RWPE1 (cell line): Measurements from ENCODE around the gene HSF4.

Experiments used
- CTCF ChIA-PET: fragments of 350-600 bp; sonication (Branson Sonifier 250); formaldehyde crosslinking; extraction: SDS; loops from one replicate; lab custom pipeline; 2021; lab: Yijun Ruan, JAX
- POLR2A ChIA-PET: fragments of 400-600 bp; formaldehyde crosslinking; extraction: SDS; loops from one replicate; lab custom pipeline; 2020; ENCODE audit warnings: antibody characterized with exemption; ENCODE audit not compliant: low non-redundant PET; lab: Yijun Ruan, JAX
- DNase-seq: peaks from one replicate; pipeline ENCODE4 v3.0.0; 2012; ENCODE audit warnings: low spot score
- H3K27ac ChIP-seq: fragments of 450-650 bp; 2 replicates; pipeline ENCODE4 v1.5.1; 2017
- TF ChIP-seq, protein P1 (sequence below): fragments of 450-650 bp; conservative IDR thresholded peaks from 2 replicates; pipeline ENCODE4 v1.5.1; 2017; ENCODE audit warnings: low read depth, mild to moderate bottlenecking

Gene HSF4

DNA sequence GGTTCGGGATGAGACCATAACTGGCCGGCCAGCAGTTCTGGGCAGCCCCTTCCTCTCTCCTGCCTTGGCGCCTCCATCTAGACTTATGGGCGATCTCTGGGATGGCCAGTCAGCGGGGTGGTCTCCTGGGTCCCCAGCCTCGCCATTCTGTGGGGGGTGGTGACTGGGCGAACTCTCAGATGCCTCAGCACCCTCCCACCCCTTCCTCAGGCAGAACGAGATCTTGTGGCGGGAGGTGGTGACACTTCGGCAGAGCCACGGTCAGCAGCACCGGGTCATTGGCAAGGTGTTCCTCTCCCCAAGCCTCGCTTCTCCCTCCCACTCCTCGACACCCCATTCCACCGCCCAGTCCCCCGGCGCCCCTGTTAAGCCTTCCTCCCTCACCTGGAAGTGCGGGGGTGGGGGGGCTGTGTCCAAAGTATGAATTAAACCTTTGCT lies 1.6 kb downstream of the HSF4 start:
- no peak for DNase-seq
- CTCF ChIA-PET: interaction anchor here (0.7 kb wide), 1 partner anchor 1256 kb away, joined by 3 read pairs; no protein-coding TSS in a partner anchor
- peak overlapping the region; percentile 98 for H3K27ac ChIP-seq
- POLR2A ChIA-PET: no interaction called here
- TF ChIP-seq, protein P1, sequence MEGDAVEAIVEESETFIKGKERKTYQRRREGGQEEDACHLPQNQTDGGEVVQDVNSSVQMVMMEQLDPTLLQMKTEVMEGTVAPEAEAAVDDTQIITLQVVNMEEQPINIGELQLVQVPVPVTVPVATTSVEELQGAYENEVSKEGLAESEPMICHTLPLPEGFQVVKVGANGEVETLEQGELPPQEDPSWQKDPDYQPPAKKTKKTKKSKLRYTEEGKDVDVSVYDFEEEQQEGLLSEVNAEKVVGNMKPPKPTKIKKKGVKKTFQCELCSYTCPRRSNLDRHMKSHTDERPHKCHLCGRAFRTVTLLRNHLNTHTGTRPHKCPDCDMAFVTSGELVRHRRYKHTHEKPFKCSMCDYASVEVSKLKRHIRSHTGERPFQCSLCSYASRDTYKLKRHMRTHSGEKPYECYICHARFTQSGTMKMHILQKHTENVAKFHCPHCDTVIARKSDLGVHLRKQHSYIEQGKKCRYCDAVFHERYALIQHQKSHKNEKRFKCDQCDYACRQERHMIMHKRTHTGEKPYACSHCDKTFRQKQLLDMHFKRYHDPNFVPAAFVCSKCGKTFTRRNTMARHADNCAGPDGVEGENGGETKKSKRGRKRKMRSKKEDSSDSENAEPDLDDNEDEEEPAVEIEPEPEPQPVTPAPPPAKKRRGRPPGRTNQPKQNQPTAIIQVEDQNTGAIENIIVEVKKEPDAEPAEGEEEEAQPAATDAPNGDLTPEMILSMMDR: no peak

DNA sequence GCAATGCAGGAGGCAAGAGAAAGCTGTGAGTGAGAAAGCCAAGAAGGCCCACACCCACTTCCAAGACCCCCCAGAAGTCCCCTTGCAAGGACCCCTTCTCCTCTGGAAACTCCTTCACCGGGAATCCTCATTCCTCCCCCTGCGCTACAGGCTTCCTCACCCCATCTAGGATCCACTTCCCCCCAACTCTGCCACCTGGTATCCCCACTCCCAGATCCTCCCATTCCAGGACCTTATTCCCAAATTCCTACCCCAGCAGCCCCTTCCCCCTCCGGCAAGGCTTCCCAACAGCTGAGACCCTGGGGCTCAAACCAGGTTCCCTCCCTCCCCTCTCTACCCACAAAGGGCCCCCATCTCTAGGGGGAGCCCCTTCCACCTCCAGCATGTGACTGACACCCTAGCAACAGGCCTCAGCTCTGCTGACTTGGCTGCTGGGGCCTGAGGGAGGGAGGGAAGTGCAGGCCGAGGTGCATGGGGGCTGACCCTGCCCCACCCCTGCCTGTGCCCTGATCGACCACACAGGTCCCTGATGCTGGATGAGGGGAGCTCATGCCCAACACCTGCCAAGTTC lies 2.1 kb downstream of the HSF4 start:
- DNase-seq: no peak
- ChIA-PET CTCF (interaction anchor here (0.7 kb wide), 1 partner anchor 1255 kb away, joined by 3 read pairs; no protein-coding TSS in a partner anchor), POLR2A (no interaction called here)
- peak overlapping the region; percentile 98 for H3K27ac ChIP-seq
- TF ChIP-seq, protein P1: no peak

DNA sequence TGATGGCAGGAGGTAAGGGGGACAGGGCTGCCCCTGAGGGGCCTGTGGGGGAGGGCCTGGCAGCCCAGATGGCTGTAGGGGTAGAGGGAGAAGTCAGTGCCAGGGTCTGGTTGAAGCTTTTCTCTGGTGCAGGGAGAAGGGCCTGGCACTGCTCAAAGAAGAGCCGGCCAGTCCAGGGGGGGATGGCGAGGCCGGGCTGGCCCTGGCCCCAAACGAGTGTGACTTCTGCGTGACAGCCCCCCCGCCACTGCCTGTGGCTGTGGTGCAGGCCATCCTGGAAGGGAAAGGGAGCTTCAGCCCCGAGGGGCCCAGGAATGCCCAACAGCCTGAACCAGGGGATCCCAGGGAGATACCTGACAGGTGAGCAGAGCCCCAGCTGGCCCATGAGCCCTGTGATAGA lies 3.0 kb downstream of the HSF4 start:
- CTCF ChIA-PET: interaction anchor here (0.6 to 1.7 kb wide), 2 partner anchors 12 to 147 kb away, joined by 3 to 6 read pairs; no protein-coding TSS in a partner anchor
- POLR2A ChIA-PET: no interaction called here

DNA sequence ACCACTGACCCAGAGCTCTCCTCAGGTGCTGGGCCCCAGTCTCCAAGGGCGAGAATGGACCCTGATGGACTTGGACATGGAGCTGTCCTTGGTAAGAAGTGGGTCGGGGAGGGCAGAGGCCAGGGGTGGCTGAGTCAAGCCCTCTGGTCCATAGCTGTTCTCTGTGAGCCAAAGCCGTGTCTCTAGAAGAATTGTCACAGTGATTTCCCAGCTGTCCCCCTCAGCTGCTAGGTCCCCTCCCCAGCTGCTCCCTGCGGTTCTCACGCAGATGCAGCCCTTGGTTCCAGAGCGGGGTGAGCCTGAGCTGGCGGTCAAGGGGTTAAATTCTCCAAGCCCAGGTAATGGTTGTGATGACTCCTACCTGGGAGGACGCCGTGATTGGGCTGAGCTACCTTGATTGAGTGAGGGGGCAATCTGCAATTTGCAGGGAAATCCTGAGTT lies 4.5 kb downstream of the HSF4 start:
- POLR2A ChIA-PET: no interaction called here
- DNase-seq: no peak
- H3K27ac ChIP-seq: peak overlapping the region; percentile 98
- TF ChIP-seq, protein P1: no peak
- CTCF ChIA-PET: interaction anchor here (1.3 to 1.7 kb wide), 2 partner anchors 14 to 24 kb away, joined by 4 to 6 read pairs; partner anchors contain the start of gene E2F4

More for the DNA sequence above, 3.0 kb downstream of the HSF4 start:
- TF ChIP-seq, protein P1: no peak
- peak overlapping the region; percentile 98 for H3K27ac ChIP-seq
- no peak for DNase-seq

DNA sequence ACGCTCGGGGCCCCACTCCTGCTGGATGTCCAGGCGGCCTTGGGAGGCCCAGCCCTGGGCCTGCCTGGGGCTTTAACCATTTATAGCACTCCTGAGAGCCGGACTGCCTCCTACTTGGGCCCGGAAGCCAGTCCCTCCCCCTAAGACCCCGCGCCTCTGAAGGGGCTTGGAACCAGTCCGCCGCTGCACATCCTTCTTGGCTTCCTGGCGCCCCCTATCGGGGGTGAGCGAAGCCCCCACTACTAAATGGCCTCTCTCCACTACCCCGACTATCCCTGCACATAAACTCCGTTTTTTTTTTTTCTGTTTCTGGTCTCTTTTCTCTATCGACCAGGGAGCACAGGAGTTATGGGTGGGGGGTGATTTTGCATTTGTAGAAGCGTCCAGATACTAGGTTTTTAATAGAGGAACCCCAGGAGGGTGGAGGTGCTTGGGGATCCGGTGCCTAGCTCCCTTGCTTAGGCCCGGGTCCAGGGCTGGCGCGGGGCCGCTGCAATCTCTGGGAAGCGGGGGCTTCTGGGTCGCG lies 5.2 kb downstream of the HSF4 start:
- DNase-seq: no peak
- POLR2A ChIA-PET: interaction anchor here (1.2 kb wide), 1 partner anchor 9 kb away, joined by 4 read pairs; no protein-coding TSS in a partner anchor
- H3K27ac ChIP-seq: peak overlapping the region; percentile 98
- TF ChIP-seq, protein P1: peak; percentile 65
- CTCF ChIA-PET: interaction anchor here (0.6 to 1.4 kb wide), 5 partner anchors 14 to 34 kb away, joined by 3 to 9 read pairs (median 6); partner anchors contain the start of genes E2F4 and EXOC3L1

DNA sequence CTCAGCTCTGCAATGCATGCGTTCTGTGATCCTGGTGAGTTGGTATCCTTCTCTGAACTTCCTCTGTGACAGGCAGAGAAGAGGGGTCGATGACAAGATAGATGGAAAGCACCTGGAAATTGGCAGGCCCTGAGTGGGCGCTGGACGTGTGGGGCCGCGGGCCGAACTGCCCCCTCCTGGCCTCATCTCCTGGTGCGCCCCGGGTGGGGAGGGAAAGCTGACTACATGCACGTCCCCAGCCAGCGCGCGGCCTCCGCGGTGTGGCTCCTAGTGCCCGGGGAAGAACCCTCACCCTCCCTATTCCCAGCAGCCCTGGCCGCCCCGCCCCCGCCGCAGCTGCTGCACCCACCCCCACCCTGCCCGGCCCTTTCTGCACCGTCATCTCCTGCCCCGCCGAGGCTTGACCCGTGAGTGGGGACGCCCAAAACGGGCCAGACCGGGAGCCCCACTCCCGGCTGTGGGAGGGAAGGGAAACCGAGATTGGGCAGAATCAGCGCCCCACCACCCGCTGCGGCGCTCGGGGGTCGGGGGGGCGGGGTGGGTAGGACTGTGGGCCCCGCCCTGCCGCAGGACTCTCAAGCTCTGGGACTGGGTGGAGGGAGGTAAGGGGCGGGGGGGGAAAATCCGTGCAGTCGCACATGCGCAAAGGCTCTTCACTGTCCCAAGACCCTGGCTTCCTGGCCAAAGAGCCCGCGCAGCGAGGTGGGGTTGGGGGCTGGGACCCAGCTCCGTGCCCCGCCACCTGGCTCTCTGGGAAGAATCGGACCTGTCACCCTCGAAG lies 5.8 kb downstream of the HSF4 start, which contains the start of gene NOL3:
TSS of gene NOL3 (plus strand) at position 371 of the 781 bp plus-strand sequence.
- peak within 1 kb of the TSS; percentile 98 for H3K27ac ChIP-seq
- POLR2A ChIA-PET: interaction anchor here (0.6 to 1.2 kb wide), 5 partner anchors 10 to 1374 kb away, joined by 3 to 4 read pairs (median 4); partner anchors contain the start of gene B3GNT9
- TF ChIP-seq, protein P1: no peak
- peak; percentile 79 for DNase-seq
- CTCF ChIA-PET: interaction anchor here (0.5 to 1.4 kb wide), 7 partner anchors 15 to 139 kb away, joined by 3 to 9 read pairs (median 4); partner anchors contain the start of genes E2F4 and EXOC3L1
